ENCODE data around the gene CRTC1. TPM values are rescaled to one million over a fixed set of nuclear protein-coding genes. Genes with fewer than 3 reads are reported as not detected.
A peak's percentile ranks its signal among the peaks of the same experiment; 100 is the strongest.

The CRTC1 gene
- total and polyA plus RNA-seq, 2 of the 13 experiments (the other 11 are each of a cell fraction or from before 2014, with no cell fraction given) = 2.0 to 2.7 TPM

- BruUV-seq (replicated peaks) = no TSS peak
- Histone ChIP-seq H3K27ac (ENCODE audit: extremely low read length, insufficient read depth, low read length) (peak overlapping the region; percentile 13), H3K79me2 (ENCODE audit: insufficient read depth, low read length) (peaks cover 4% of the 10 kb centered on the region), H2AFZ (ENCODE audit: low read length) (no peak overlapping the region), H3K9me3 (ENCODE audit: low read length) (no peaks in the 10 kb centered on the region), H3K36me3 (replicated peaks in 1 of 2; ENCODE audit: control insufficient read depth in 1 of 2, insufficient read depth in 2 of 2, low read length in 2 of 2) (no peaks in the 10 kb centered on the region; a peak in 1 of 5 replicates), H3K27me3 (ENCODE audit: control insufficient read depth in 1 of 2, insufficient read depth in 2 of 2, low read length in 2 of 2) (no peaks in the 10 kb centered on the region), H4K20me1 (ENCODE audit: insufficient read depth, low read length) (no peaks in the 10 kb centered on the region), H3K4me1 (ENCODE audit: insufficient read depth, low read length) (peaks cover 67% of the 10 kb centered on the region), H3K9ac (ENCODE audit: insufficient read depth, low read depth, low read length) (no peak overlapping the region), H3K4me2 (ENCODE audit: low read depth, low read length) (no peak overlapping the region), H3K4me3 (replicated peaks in 1 of 3; ENCODE audit: insufficient read depth in 1 of 3, low read depth in 2 of 3, low read length in 3 of 3) (no peak overlapping the region)
- no peak for FAIRE-seq
- intact Hi-C loops (cut with micrococcal nuclease; ENCODE audit: unreplicated experiment) (loop anchor here (10.0 kb wide), 1 partner anchor 48 kb away; the partner anchor contains the start of gene CRTC1), in situ Hi-C loops (cut with HindIII; ENCODE audit: extremely low pct_ligation_motif_present, low pct_unique_long_range_greater_than_20kb) (no loop called here)
- CTCF ChIA-PET (ENCODE audit: low intra/inter-chr PET ratio, low total read pairs) = no interaction called here
- POLR2A ChIA-PET = no interaction called here
- DNase-seq (ENCODE audit: low spot score) = peak; percentile 18
- 62% methylated on average over 3 of the region's 11 CpGs for WGBS (ENCODE audit: low lambda C conversion rate)
- no peak for ATAC-seq
- TF ChIP-seq CREBL2 (CRISPR knock-in tag; IDR thresholded peaks at IDR 0.05; ENCODE audit: borderline replicate concordance) = no peak
- TF ChIP-seq TFAP4 (IDR thresholded peaks at IDR 0.05; ENCODE audit: borderline replicate concordance, low read depth) = 0 out of 2 replicates have a peak, but pooled peaks have one; percentile 10
- no peak for TF ChIP-seq TRIM24 (CRISPR knock-in tag; IDR thresholded peaks at IDR 0.05)
- 0 out of 2 replicates have a peak, but pooled peaks have one; percentile 0 for TF ChIP-seq ZNF770 (CRISPR knock-in tag; IDR thresholded peaks at IDR 0.05)
- TF ChIP-seq ZNF329 (CRISPR knock-in tag; IDR thresholded peaks at IDR 0.05; ENCODE audit: low read depth) = no peak
- 0 out of 2 replicates have a peak, but pooled peaks have one; percentile 27 for TF ChIP-seq ZFP91 (CRISPR knock-in tag; IDR thresholded peaks at IDR 0.05; ENCODE audit: borderline replicate concordance)
- TF ChIP-seq LBX2 (CRISPR knock-in tag; IDR thresholded peaks at IDR 0.05; ENCODE audit: borderline replicate concordance) = 0 out of 2 replicates have a peak, but pooled peaks have one; percentile 29
- peak; percentile 29; the same call in 1 of the 2 replicates for TF ChIP-seq ZNF687 (CRISPR knock-in tag; IDR thresholded peaks at IDR 0.05)
- TF ChIP-seq ZNF260 (CRISPR knock-in tag; IDR thresholded peaks at IDR 0.05; ENCODE audit: borderline replicate concordance, low read depth) = no peak
- TF ChIP-seq TEAD3 (CRISPR knock-in tag; optimal IDR thresholded peaks at IDR 0.05; ENCODE audit: borderline replicate concordance) = peak; percentile 18
- no peak for TF ChIP-seq ZNF138 (CRISPR knock-in tag; IDR thresholded peaks at IDR 0.05; ENCODE audit: low read depth)
- no peak for TF ChIP-seq ZNF570 (CRISPR knock-in tag; IDR thresholded peaks at IDR 0.05; ENCODE audit: borderline replicate concordance)
Observed at GRCh38 chr19:18733196-18733647, 49.7 kb downstream of the CRTC1 start.

Measured in HepG2 (cell line).